NB4 (cell line): Measurements from ENCODE around the gene CTSO.
"Not testable (repeated sequence)": the region's sequence is repeated elsewhere in the genome, so short reads cannot be mapped to it uniquely, and the experiment has no call there.

Experiments
- DNase-seq: peaks from one replicate; pipeline ENCODE4 v3.0.0; 2010; ENCODE audit warnings: low read depth
- H3K4me3 ChIP-seq: one replicate; pipeline ENCODE4 v1.5.1; 2011; ENCODE audit warnings: mild to moderate bottlenecking, low read depth, low read length, moderate library complexity
- MYC ChIP-seq: IDR thresholded peaks from 2 replicates; pipeline ENCODE4 v1.6.1; 2011; ENCODE audit warnings: low read depth, low read length
- POLR2A ChIP-seq: IDR thresholded peaks from 2 replicates; pipeline ENCODE4 v1.6.1; 2011; ENCODE audit warnings: mild to moderate bottlenecking; ENCODE audit not compliant: insufficient read length; ENCODE audit errors: extremely low read depth
- TF ChIP-seq, protein P1 (sequence below): IDR thresholded peaks from 2 replicates; pipeline ENCODE4 v1.6.1; 2011; ENCODE audit warnings: low read depth, low read length
- TF ChIP-seq, protein P2 (sequence below): IDR thresholded peaks from one replicate; pipeline ENCODE4 v1.5.1; 2012; ENCODE audit warnings: low read depth, low read length

The CTSO gene

DNA sequence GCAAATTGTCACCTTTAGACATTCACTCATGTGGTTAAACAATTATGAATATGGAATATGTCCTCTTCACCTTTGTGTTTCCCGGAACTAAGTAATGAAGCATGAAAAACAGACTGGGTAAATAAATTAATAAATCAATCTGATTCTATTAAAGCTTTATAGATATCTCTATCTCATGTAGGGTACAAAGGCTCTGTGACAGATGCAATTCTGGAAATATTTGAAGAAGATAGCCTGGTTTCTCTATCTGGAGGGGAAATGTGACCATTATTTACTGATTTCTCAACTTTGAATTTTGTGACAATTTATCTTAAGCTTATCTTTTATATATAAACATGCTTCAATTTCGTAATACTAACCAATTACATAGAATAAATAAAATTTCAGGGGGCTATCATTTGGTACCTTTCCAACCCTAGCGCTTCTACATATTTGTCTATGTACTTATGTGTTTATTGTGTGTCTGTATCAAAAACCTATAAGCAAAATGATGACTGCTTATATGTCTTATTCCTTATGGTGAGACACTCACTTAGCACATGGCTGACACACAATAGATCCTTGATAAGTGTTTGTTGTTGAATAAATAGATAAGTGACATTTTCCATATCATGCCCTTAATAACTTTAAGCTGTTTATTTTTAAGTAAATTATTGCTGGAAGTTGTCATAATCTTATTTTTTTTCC is 9.9 kb downstream of the CTSO start:
- H3K4me3 ChIP-seq: no peak overlapping the region
- DNase-seq: no peak
- TF ChIP-seq, protein P1, sequence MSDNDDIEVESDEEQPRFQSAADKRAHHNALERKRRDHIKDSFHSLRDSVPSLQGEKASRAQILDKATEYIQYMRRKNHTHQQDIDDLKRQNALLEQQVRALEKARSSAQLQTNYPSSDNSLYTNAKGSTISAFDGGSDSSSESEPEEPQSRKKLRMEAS: no peak
- TF ChIP-seq POLR2A: no peak
- TF ChIP-seq, protein P2, sequence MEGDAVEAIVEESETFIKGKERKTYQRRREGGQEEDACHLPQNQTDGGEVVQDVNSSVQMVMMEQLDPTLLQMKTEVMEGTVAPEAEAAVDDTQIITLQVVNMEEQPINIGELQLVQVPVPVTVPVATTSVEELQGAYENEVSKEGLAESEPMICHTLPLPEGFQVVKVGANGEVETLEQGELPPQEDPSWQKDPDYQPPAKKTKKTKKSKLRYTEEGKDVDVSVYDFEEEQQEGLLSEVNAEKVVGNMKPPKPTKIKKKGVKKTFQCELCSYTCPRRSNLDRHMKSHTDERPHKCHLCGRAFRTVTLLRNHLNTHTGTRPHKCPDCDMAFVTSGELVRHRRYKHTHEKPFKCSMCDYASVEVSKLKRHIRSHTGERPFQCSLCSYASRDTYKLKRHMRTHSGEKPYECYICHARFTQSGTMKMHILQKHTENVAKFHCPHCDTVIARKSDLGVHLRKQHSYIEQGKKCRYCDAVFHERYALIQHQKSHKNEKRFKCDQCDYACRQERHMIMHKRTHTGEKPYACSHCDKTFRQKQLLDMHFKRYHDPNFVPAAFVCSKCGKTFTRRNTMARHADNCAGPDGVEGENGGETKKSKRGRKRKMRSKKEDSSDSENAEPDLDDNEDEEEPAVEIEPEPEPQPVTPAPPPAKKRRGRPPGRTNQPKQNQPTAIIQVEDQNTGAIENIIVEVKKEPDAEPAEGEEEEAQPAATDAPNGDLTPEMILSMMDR: no peak
- no peak for TF ChIP-seq MYC

DNA sequence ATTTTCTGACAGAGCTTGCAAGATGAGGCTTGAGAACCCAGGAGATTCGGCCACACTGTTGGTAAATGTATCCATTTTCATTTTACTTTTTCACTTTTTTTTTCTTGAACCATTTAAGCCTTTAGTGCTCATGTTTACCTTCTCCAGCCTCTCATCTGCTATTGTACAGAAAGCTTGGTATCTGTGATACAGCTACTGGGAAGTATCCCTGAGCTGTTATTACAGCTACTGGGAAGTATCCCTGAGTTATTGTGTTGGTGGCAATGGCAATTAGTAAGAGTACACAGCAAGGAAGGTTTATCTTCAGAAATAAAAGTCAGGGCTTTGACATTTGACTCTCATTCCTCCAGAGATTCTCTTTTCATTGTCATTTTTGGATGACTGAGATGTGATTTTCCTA is 11.8 kb downstream of the CTSO start:
- H3K4me3 ChIP-seq: no peak overlapping the region
- no peak for DNase-seq
- no peak for TF ChIP-seq POLR2A
- TF ChIP-seq, protein P2: no peak
- TF ChIP-seq, protein P1: no peak
- TF ChIP-seq MYC: no peak

DNA sequence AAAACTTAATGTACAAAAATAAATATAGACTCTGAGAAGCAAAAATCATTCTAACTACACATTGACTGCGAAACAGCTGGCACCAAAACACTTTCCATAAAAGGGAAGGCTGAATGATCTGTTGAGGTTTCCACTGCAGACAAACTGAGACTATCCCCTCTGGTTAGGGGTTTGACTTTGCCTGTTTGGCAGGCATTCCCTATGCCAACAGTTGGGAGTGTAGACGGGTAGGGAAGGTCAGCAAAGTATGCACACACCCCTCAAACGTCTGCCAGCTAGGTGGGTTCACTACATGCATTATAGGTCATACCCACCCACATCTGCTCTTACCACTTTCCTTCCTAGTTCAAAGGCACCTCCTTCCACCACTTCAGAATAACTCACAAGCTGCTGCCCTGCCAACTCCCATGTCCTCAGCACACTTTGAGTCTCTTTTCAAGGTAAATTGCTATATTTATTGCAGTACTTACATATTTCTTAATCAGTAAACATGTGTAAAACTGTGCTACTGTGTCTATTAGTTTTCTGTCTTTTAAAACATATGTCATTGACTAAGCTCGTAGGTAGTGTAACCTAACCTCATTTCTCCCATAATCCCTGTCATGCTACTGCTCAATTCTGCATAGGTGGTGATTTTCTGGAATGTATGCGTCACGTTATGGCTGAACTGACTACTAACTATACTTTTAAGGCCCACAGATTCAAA is 12.4 kb downstream of the CTSO start:
- H3K4me3 ChIP-seq: no peak overlapping the region
- TF ChIP-seq, protein P1: no peak
- TF ChIP-seq POLR2A: no peak
- TF ChIP-seq, protein P2: no peak
- TF ChIP-seq MYC: no peak
- no peak for DNase-seq

DNA sequence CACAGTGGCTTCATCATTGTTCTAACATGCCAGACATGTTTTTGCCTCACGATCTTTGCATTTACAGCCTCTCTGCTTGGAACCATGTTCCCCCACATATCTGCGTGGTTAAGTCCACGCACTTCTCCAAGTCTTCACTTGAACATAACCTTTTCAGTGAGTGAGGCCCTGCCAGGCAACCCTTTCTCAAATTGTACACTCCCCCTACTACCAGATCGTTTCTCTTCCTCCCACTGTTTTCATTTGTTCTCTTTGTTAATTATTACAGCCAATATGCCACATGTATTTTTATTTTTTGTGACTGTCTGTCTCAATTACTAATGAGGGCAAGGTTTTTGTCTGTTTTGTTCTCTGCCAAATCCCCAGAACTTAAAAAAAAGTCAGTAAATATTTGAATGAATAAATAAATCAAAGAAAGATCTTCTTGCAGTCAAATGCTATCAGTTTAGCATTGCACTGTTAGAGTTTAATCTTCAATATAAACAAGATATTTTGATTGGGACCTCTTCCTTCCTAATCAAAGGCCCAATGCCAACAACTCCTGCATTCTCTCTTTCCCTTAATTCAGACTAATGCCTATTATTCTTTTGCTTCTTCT is 18.2 kb downstream of the CTSO start:
- TF ChIP-seq, protein P2: no peak
- TF ChIP-seq, protein P1: no peak
- TF ChIP-seq MYC (no peak), POLR2A (no peak)
- no peak for DNase-seq
- H3K4me3 ChIP-seq: no peak overlapping the region

DNA sequence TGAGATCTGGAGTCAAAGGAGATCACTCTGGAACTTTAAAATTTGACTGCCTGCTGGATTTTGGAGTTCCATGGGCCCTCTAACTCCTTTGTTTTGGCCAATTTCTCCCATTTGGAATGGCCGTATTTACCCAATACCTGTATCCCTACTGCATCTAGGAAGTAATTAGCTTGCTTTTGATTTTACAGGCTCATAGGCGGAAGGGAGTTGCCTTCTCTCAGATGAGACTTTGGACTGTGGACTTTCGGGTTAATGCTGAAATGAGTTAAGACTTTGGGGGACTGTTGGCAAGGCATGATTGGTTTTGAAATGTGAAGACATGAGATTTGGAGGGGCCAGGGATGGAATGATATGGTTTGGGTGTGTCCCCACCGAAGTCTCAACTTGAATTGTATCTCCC is 19.0 kb downstream of the CTSO start:
- not testable (repeated sequence) for H3K4me3 ChIP-seq, DNase-seq

DNA sequence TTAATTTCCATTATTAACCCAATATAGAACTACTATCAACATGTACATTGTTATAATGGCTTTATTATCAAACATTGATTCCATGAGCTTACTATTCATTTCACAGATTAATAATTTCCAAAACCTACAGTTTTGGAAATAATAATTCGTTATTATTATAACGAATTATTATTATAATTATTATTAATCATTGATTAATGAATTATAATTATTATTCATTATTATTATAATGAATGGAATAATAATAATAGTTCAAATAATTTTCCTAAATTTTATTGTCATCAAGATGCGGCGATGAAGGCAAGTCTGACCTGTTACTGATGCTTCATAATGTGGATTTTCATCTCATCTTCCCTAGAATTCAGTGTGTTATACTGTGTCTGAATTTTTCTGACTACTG is 22.0 kb downstream of the CTSO start:
- no peak overlapping the region for H3K4me3 ChIP-seq
- DNase-seq: no peak
- TF ChIP-seq MYC (no peak), POLR2A (no peak)
- TF ChIP-seq, protein P2: no peak
- TF ChIP-seq, protein P1: no peak
